ENCODE data around the gene KCNB1. TPM values are rescaled to one million over a fixed set of nuclear protein-coding genes. Genes with fewer than 3 reads are reported as not detected.
A peak's percentile ranks its signal among the peaks of the same experiment; 100 is the strongest.

KCNB1 gene
- total RNA-seq, 1 donor from 2014 or later = 21.3 TPM

GRCh38 chr20:49349078-49349477, 133.4 kb downstream of the KCNB1 start:
- TF ChIP-seq, protein P1, sequence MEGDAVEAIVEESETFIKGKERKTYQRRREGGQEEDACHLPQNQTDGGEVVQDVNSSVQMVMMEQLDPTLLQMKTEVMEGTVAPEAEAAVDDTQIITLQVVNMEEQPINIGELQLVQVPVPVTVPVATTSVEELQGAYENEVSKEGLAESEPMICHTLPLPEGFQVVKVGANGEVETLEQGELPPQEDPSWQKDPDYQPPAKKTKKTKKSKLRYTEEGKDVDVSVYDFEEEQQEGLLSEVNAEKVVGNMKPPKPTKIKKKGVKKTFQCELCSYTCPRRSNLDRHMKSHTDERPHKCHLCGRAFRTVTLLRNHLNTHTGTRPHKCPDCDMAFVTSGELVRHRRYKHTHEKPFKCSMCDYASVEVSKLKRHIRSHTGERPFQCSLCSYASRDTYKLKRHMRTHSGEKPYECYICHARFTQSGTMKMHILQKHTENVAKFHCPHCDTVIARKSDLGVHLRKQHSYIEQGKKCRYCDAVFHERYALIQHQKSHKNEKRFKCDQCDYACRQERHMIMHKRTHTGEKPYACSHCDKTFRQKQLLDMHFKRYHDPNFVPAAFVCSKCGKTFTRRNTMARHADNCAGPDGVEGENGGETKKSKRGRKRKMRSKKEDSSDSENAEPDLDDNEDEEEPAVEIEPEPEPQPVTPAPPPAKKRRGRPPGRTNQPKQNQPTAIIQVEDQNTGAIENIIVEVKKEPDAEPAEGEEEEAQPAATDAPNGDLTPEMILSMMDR (IDR thresholded peaks at IDR 0.05) = no peak
- no peaks in the 10 kb centered on the region for H3K36me3 Mint-ChIP-seq (ENCODE audit: unreplicated experiment)
- DNase-seq (ENCODE audit: extremely low spot score, unreplicated experiment) = no peak
- no peaks in the 10 kb centered on the region for H3K27me3 Mint-ChIP-seq (ENCODE audit: unreplicated experiment)
- H3K27ac Mint-ChIP-seq (ENCODE audit: unreplicated experiment) = no peak overlapping the region
- no peaks in the 10 kb centered on the region for H3K9me3 Mint-ChIP-seq (ENCODE audit: unreplicated experiment)
- H3K4me1 Mint-ChIP-seq (ENCODE audit: unreplicated experiment) = peaks cover 29% of the 10 kb centered on the region
- H3K4me3 Mint-ChIP-seq (ENCODE audit: unreplicated experiment) = no peak overlapping the region

DNA sequence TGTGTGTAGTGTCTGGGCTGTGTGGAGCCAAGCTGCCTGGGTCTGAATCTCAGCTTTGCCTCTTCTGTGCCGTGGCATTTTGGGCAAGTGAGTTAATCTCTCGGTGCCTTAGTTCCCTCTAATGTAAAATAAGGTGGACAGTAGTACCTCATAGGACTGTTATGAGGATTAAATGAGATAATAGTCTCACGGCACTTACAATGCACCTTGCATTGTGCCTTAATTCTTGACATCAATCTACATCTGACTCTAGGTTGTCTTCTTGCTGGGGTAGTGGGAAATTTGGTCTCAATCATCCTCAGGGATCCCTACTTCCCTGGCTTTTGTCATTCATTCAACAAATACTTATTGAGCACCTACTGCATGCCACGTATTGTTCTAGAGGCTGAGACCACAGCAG, 133.9 kb downstream of the KCNB1 start:
- H3K36me3 Mint-ChIP-seq (ENCODE audit: unreplicated experiment) = no peaks in the 10 kb centered on the region
- H3K4me1 Mint-ChIP-seq (ENCODE audit: unreplicated experiment) = peaks cover 35% of the 10 kb centered on the region
- no peaks in the 10 kb centered on the region for H3K27me3 Mint-ChIP-seq (ENCODE audit: unreplicated experiment)
- no peak overlapping the region for H3K27ac Mint-ChIP-seq (ENCODE audit: unreplicated experiment)
- DNase-seq (ENCODE audit: extremely low spot score, unreplicated experiment) = no peak
- TF ChIP-seq, protein P1 (IDR thresholded peaks at IDR 0.05) = no peak
- H3K4me3 Mint-ChIP-seq (ENCODE audit: unreplicated experiment) = no peak overlapping the region
- no peaks in the 10 kb centered on the region for H3K9me3 Mint-ChIP-seq (ENCODE audit: unreplicated experiment)

DNA sequence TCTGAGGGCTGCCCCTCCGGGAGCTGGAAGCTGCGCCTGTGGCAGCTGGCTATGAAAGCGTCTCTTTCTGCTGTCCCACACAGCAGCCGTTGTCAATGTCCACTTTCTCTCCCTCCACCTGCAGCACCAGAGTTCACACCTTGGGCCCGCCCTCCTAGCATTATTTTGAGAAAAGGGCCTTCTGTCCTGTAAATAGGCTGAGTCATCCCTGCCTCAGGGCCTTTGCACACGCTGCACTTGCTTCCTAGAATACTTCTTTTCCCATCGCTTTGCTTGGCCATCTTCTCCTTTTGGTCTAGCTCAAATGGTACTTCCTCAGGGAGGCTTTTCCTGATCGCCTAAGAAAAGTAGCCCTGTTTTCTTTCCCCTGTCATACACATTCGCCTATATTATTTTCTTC, 135.3 kb downstream of the KCNB1 start:
- H3K27ac Mint-ChIP-seq (ENCODE audit: unreplicated experiment) = peak overlapping the region; percentile 25
- TF ChIP-seq, protein P1 (IDR thresholded peaks at IDR 0.05) = no peak
- no peaks in the 10 kb centered on the region for H3K9me3 Mint-ChIP-seq (ENCODE audit: unreplicated experiment)
- no peak overlapping the region for H3K4me3 Mint-ChIP-seq (ENCODE audit: unreplicated experiment)
- no peaks in the 10 kb centered on the region for H3K36me3 Mint-ChIP-seq (ENCODE audit: unreplicated experiment)
- no peak for DNase-seq (ENCODE audit: extremely low spot score, unreplicated experiment)
- no peaks in the 10 kb centered on the region for H3K27me3 Mint-ChIP-seq (ENCODE audit: unreplicated experiment)
- peaks cover 43% of the 10 kb centered on the region for H3K4me1 Mint-ChIP-seq (ENCODE audit: unreplicated experiment)

- Mint-ChIP-seq H3K9me3 (ENCODE audit: unreplicated experiment) (no peaks in the 10 kb centered on the region), H3K4me3 (ENCODE audit: unreplicated experiment) (no peak overlapping the region), H3K36me3 (ENCODE audit: unreplicated experiment) (no peaks in the 10 kb centered on the region), H3K27ac (ENCODE audit: unreplicated experiment) (no peak overlapping the region), H3K27me3 (ENCODE audit: unreplicated experiment) (no peaks in the 10 kb centered on the region), H3K4me1 (ENCODE audit: unreplicated experiment) (peaks cover 43% of the 10 kb centered on the region)
- DNase-seq (ENCODE audit: extremely low spot score, unreplicated experiment) = no peak
- TF ChIP-seq, protein P1 (IDR thresholded peaks at IDR 0.05) = no peak
These were observed 135.8 kb downstream of the KCNB1 start for GRCh38 chr20:49346682-49347081.

- no peak for DNase-seq (ENCODE audit: extremely low spot score, unreplicated experiment)
- Mint-ChIP-seq H3K27me3 (ENCODE audit: unreplicated experiment) (no peaks in the 10 kb centered on the region), H3K4me3 (ENCODE audit: unreplicated experiment) (no peak overlapping the region), H3K36me3 (ENCODE audit: unreplicated experiment) (no peaks in the 10 kb centered on the region), H3K27ac (ENCODE audit: unreplicated experiment) (peak overlapping the region; percentile 93), H3K4me1 (ENCODE audit: unreplicated experiment) (peaks cover 45% of the 10 kb centered on the region), H3K9me3 (ENCODE audit: unreplicated experiment) (no peaks in the 10 kb centered on the region)
- TF ChIP-seq, protein P1 (IDR thresholded peaks at IDR 0.05) = no peak
These were observed 136.9 kb downstream of the KCNB1 start for GRCh38 chr20:49345524-49345923.

All from osteocyte (in vitro differentiated cells).